HG03571 (cell line): ENCODE data around the gene CAMK2D.

Source experiments
- ATAC-seq: cut with Tn5 transposase; IDR thresholded peaks from one replicate; pipeline ENCODE4 v1.9.1; 2021; ENCODE audit not compliant: unreplicated experiment

Gene CAMK2D

DNA sequence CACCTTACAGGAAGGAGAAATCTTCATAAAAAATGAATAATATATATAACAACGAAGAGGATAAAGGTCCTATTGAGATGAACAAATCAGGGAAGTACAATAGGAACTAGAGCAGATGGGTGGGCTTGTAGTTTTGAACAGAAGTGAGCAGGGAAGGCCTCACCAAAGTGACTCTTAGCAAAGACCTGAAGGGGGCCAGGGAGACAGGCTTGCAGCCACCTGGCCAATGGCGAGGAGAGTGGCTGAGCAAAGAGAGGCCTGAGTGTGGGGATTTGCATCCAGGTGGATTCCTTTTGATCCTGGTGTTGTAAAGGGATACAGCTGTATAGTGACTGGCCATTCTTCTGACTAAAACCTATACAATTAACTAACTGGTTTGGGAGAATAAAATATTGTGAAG is 354.1 kb downstream of the CAMK2D start:
- ATAC-seq: no peak

DNA sequence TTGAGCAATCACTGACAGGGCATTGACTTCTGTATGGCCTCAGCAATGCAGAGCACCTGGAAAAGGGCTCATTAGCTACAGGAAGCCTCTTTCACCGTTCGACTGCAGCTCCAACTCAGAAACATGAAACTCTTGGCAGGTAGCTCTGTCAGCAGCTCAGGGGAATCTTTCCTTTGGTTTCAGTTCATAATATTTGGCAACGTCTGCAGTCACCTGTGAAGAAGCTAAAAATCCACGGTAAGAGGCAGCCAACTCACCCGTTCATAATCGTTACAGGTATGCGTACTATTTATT is 354.9 kb downstream of the CAMK2D start:
- ATAC-seq: no peak

DNA sequence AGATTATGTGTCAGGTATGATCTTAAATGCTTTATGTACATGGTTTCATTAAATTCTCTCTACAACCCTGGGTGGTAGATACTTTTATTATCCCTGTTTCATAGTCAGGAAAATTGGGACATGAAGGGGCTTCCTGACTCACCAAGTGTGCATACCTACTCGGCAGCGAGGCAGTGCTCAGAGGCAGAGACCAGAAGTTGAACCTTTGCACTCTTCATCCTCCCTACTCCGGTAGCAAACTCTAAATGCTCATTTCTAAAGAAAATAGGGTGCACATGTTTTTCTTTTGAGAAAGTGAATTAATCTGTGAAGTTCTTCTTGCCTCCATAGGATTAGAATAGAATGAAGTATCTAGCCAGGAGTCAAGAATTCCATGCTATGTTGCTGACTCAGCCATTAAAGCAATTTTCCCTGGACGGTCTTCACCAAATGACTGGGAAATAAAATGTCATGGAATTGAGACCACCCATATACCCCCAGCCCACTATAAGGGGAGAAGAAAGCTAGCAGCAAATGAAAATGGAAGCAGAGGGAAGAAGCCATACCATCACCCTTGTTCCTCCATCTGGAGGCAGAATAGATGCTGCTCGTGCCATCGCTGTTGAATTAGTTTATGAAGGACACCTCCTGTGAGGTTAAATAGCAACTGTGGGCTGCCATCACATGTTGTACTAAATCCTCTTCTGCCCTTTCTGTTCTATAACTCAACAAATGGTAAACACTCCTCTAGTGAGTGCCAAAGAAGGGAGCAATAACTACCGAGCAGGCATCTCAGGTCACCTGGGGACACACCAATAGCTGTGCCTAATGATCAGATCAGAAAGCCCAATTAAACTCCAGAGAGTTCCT is 355.4 kb downstream of the CAMK2D start:
- ATAC-seq: no peak

GRCh38 chr4:113404841-113405240 is 356.7 kb downstream of the CAMK2D start:
- ATAC-seq: no peak

DNA sequence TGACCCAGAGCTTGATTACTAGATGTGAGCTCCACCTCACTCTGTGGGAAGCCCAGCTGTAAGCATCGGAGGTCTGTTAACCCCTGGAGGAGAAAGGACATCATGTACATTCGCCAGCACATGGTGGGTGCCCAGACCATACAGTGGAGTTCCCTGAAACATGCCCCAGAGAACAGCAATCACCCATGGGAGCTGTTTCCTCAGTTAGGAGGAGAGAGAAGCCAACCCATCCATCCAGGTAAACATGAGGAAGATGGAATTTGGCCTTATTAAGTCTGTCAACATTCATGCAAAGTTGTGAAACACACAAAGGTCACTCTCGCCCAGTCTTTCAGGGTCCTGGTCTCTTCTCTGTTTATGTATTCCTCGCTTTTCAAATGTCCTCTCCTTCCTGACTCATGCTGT is 357.4 kb downstream of the CAMK2D start:
- ATAC-seq: no peak
